WI38 (cell line): Measurements from ENCODE around the gene SENP1.

Experiments used
- H3K4me3 ChIP-seq: 2 replicates; pipeline ENCODE4 v1.5.1; 2011; ENCODE audit warnings: low read depth, mild to moderate bottlenecking, control low read depth, low read length
- CTCF ChIP-seq: IDR thresholded peaks from 2 replicates; pipeline ENCODE4 v1.5.1; 2012; ENCODE audit warnings: low read depth, mild to moderate bottlenecking, control low read depth, low read length

Gene SENP1

GRCh38 chr12:48084841-48085460 is 20.9 kb downstream of the SENP1 start:
- no peak overlapping the region for H3K4me3 ChIP-seq

GRCh38 chr12:48084066-48084465 is 21.8 kb downstream of the SENP1 start:
- no peak overlapping the region for H3K4me3 ChIP-seq
- TF ChIP-seq CTCF: no peak

More at GRCh38 chr12:48084841-48085460, 20.9 kb downstream of the SENP1 start:
- TF ChIP-seq CTCF: no peak

- no peak for TF ChIP-seq CTCF
- H3K4me3 ChIP-seq: no peak overlapping the region
These were observed 25.1 kb downstream of the SENP1 start for GRCh38 chr12:48080821-48081220.

DNA sequence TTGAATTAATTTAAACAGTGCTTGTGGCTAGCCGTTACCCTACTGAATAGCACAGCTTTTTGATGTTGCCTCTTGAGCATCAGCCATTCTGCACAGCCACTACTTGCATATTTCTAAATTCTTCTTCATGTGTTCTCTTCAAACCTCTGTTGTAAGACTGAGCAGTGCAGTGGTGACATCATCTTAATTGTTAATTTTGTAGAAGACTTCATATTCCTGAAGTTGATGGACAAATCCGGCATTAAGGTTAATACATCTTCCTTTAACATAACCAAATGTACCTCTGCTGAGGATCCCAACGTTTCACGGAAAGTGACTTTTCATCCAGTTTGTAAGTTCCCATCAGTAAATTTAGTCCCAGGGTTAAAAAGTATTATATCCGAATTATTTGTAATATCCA is 25.6 kb downstream of the SENP1 start:
- TF ChIP-seq CTCF: no peak

GRCh38 chr12:48078901-48079300 is 27.0 kb downstream of the SENP1 start:
- no peak for TF ChIP-seq CTCF
- no peak overlapping the region for H3K4me3 ChIP-seq

More for the DNA sequence above, 25.6 kb downstream of the SENP1 start:
- no peak overlapping the region for H3K4me3 ChIP-seq

DNA sequence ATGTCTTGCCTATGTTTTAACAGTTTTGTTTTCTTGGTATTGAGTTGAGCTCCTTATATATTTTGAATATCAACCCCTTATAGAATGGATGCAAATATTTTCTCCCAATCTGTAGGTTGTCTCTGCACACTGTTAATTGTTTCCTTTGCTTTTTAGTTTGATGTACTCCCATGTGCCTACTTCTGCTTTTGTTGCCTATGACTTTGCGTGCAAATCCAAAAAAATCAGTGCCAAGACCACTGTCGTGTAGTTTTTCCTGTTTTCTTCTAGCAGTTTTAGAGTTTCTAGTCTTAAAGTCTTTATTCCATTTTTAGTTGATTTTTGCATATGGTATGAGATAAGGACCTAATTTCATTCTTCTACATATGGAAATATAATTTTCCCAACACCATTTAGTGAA is 28.8 kb downstream of the SENP1 start:
- no peak overlapping the region for H3K4me3 ChIP-seq
- TF ChIP-seq CTCF: no peak

DNA sequence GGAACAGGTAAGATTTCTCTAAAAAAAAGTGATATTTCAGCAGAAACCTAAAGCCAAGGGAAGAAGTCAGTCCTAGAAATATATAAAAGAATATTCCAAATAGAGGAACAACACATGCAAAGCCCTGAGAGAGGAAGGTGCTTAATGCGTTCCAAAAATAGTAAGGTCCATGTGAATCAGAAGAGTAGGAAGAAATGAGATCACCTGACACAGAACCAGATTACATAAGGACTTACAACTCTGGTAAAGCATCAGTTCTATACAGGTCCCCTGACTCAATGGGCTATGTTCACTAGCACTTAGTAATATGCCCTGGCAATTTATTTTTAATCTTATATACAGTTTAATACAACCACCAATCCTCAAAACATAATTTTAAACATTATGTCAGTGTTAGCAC is 30.0 kb downstream of the SENP1 start:
- TF ChIP-seq CTCF: no peak
- H3K4me3 ChIP-seq: no peak overlapping the region
